HEK293T (cell line): ENCODE results near the gene MET.

Experiments used
- BHLHE40 ChIP-seq: fragments of 450-650 bp; IDR thresholded peaks from 2 replicates; pipeline ENCODE4 v1.6.1; 2016; ENCODE audit warnings: mild to moderate bottlenecking, moderate library complexity, borderline replicate concordance
- ELF4 ChIP-seq: fragments of 450-650 bp; IDR thresholded peaks from 2 replicates; pipeline ENCODE4 v1.6.1; 2017; ENCODE audit warnings: antibody characterized with exemption
- FOXM1 ChIP-seq: fragments of 450-650 bp; IDR thresholded peaks from 2 replicates; pipeline ENCODE4 v1.6.1; 2017; ENCODE audit warnings: mild to moderate bottlenecking, borderline replicate concordance
- HDGF ChIP-seq: fragments of 450-650 bp; IDR thresholded peaks from 2 replicates; pipeline ENCODE4 v1.6.1; 2017; ENCODE audit warnings: antibody characterized with exemption, borderline replicate concordance
- NFRKB ChIP-seq: fragments of 450-650 bp; IDR thresholded peaks from 2 replicates; pipeline ENCODE4 v1.6.1; 2016; ENCODE audit warnings: mild to moderate bottlenecking, moderate library complexity
- ZNF384 ChIP-seq: fragments of 450-650 bp; IDR thresholded peaks from 2 replicates; pipeline ENCODE4 v1.6.1; 2016

DNA sequence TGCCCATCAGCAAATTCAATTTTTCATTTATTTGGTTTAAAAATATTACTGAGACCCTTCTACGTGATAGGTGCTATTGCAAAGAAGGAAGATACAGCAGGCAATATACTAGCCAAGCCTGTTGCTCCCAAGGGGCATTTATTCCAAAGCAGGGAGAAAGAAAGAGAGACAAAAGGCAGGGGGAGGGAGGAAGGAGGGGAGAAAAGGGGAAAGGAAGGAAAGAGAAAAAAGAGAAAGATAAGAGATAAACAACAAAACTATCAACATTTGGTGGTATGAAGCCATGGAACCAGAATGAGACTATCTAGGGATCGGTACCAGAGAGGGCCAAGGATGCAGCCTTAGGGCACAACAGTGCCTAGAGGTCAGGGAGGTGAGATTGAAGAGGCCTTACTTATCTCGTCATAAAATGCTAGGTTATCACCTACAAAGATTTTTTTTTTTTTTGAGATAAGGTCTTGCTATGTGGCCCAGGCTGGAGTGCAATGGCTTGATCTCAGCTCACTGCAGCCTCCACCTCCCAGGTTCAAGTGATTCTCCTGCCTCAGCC, 135.1 kb downstream of the MET start:
- TF ChIP-seq ELF4 (no peak), HDGF (no peak), FOXM1 (no peak), NFRKB (no peak), BHLHE40 (no peak), ZNF384 (no peak)
